BLaER1 treated with 17β-estradiol and CSF1 and Interleukin-3, amounts not matched to agents 10 nM and 100 nM (cell line): ENCODE measurements around the gene LPO.

Experiments
- H3K27ac ChIP-seq, 11 experiments: shearing (Covaris generic); formaldehyde crosslinking; 2 replicates each; pipeline ENCODE4 v1.8.1; 2022
- H3K27me3 ChIP-seq, 11 experiments: shearing (Covaris generic); formaldehyde crosslinking; 2 replicates each; pipeline ENCODE4 v1.8.1; 2022
- H3K36me3 ChIP-seq, 11 experiments: shearing (Covaris generic); formaldehyde crosslinking; 2 replicates each; pipeline ENCODE4 v1.8.1; 2022
- H3K4me1 ChIP-seq, 10 experiments: shearing (Covaris generic); formaldehyde crosslinking; 2 replicates each; pipeline ENCODE4 v1.8.1; 2022
- H3K4me2 ChIP-seq, 11 experiments: shearing (Covaris generic); formaldehyde crosslinking; 2 replicates each; pipeline ENCODE4 v1.8.1; 2022
- H3K4me3 ChIP-seq, 10 experiments: shearing (Covaris generic); formaldehyde crosslinking; 2 replicates each; pipeline ENCODE4 v1.8.1; 2022
- H3K9ac ChIP-seq, 11 experiments: shearing (Covaris generic); formaldehyde crosslinking; 2 replicates each; pipeline ENCODE4 v1.8.1; 2022
- H3K9me3 ChIP-seq, 11 experiments: shearing (Covaris generic); formaldehyde crosslinking; replicated peaks in 1 of 11; 2 replicates each; pipeline ENCODE4 v1.8.1; 2022
- H4K20me1 ChIP-seq, 11 experiments: shearing (Covaris generic); formaldehyde crosslinking; 2 replicates each; pipeline ENCODE4 v1.8.1; 2022
- Cebpa-rat ChIP-seq, 11 experiments: shearing (Covaris generic); IDR thresholded peaks; 2 replicates each; pipeline ENCODE4 v1.8.1; 2022

LPO gene

DNA sequence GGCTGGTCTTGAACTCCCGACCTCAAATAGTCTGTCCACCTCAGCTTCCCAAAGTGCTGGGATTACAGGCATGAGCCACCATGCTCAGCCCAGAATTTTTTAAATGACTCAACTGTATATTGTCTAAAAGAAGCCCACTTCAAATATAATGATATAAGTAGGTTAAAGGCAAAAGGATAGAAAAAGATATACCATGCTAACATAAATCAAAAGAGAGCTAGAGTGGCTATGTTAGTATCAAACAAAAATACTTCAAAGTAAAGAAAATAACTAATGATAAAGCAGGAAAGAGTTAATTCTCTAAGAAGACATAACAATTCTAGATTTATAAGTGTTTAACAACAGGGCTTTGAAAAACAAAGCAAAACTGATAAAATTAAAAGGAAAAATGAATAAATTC lies 55.6 kb downstream of the LPO start:
- H3K9me3 ChIP-seq: 0 out of 22 replicates have a peak, but pooled peaks cover 0 to 5% (median 0%) of the 10 kb centered on the region in 11 experiments
- no peak overlapping the region for H3K9ac ChIP-seq
- H4K20me1 ChIP-seq: no peaks in the 10 kb centered on the region
- H3K27me3 ChIP-seq: no peaks in the 10 kb centered on the region
- no peak overlapping the region for H3K27ac ChIP-seq
- no peak overlapping the region for H3K4me2 ChIP-seq
- H3K4me3 ChIP-seq: no peak overlapping the region
- H3K36me3 ChIP-seq: no peaks in the 10 kb centered on the region
- peaks cover 0 to 17% (median 10%) of the 10 kb centered on the region in 10 experiments; a peak in 14 of 20 replicates for H3K4me1 ChIP-seq
- no peak for TF ChIP-seq Cebpa-rat (IDR thresholded peaks at IDR 0.05)

DNA sequence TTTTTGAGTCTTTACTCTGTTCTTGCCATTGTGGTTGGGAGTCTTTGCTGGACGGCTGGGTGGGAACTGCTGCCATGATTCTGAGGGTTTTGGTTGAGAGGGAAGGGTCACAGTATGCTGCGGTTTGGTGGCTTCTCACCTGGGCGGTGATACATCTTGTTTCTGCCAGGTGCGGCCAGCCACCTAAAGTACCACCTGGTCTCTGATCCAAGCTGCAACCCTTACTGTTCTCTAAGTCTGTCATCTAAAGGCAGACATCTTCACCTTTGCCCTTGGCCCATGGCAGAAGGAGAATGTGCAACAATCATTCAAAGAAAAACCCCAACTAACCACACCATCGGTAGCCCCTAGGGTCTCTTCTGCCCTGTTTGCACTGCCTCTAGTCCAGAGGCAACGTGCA lies 62.0 kb downstream of the LPO start:
- no peak overlapping the region for H3K9ac ChIP-seq
- no peak overlapping the region for H3K4me2 ChIP-seq
- no peaks in the 10 kb centered on the region for H3K27me3 ChIP-seq
- H3K4me1 ChIP-seq: peaks cover 21 to 48% (median 31%) of the 10 kb centered on the region in 10 experiments
- H3K36me3 ChIP-seq: peaks cover 0 to 34% (median 22%) of the 10 kb centered on the region in 11 experiments; a peak in 17 of 22 replicates
- H3K4me3 ChIP-seq: no peak overlapping the region
- 0 out of 22 replicates have a peak overlapping the region, but pooled peaks of 1 of the 11 experiments have one; percentile 59 for H3K27ac ChIP-seq
- 0 out of 22 replicates have a peak, but pooled peaks cover 0 to 5% (median 0%) of the 10 kb centered on the region in 11 experiments for H3K9me3 ChIP-seq
- no peak for TF ChIP-seq Cebpa-rat (IDR thresholded peaks at IDR 0.05)
- no peaks in the 10 kb centered on the region for H4K20me1 ChIP-seq

GRCh38 chr17:58301504-58302150 lies 63.2 kb downstream of the LPO start:
- Histone ChIP-seq H3K9ac (peak overlapping the region in 1 of 11 experiments; percentile 34; a peak in 1 of 22 replicates), H3K36me3 (peaks cover 0 to 41% (median 26%) of the 10 kb centered on the region in 11 experiments; a peak in 17 of 22 replicates), H3K4me2 (peak overlapping the region in 3 of 11 experiments; percentile 11 to 75 (median 72); a peak in 2 of 22 replicates)

DNA sequence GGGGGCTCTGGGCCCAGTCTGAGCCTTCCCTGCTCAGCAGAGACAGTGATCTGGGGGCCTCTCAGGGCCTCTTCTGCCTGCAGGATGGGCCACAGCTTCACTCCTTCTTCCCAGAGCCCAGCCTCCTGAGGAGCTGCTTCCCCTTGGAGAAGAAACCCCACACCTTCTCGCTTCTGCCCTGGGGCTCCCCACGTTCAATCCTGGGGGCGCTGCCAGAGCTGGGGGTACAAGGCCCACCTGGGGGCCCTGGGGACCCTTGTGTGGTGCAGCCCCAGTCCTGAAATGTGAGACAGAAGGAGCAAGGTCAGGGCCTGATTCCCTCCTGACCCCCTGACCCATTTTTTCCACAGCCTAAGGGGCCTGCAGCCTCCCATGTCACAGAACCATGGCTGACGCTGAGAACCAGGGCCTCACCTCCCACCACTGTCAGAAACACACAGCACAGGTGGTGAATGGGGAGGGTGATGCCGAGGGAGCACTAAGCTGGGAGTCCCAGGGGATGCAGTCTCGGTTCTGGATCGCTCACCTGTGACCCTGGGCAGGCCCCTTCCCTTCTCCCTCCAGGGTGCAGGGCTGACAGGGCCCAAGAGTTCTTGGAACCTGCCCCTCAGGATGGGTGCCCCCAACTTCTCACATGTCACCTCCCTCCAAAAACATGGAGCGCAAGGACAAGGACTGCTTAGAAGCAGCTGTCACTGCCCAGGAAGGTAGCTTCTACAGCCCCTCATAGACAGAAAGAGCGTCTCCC lies 64.0 kb downstream of the LPO start:
- Histone ChIP-seq H3K4me1 (peaks cover 21 to 47% (median 31%) of the 10 kb centered on the region in 10 experiments), H3K9ac (peak overlapping the region in 6 of 11 experiments; percentile 1 to 49 (median 33); a peak in 7 of 22 replicates), H3K4me2 (peak overlapping the region in 9 of 11 experiments; percentile 42 to 75 (median 63); a peak in 18 of 22 replicates), H3K27me3 (no peaks in the 10 kb centered on the region), H3K9me3 (0 out of 22 replicates have a peak, but pooled peaks cover 0 to 5% (median 0%) of the 10 kb centered on the region in 11 experiments), H3K36me3 (peaks cover 0 to 49% (median 34%) of the 10 kb centered on the region in 11 experiments; a peak in 19 of 22 replicates), H3K4me3 (no peak overlapping the region), H3K27ac (peak overlapping the region in 6 of 11 experiments; percentile 47 to 73 (median 62); a peak in 11 of 22 replicates), H4K20me1 (no peaks in the 10 kb centered on the region)
- no peak for TF ChIP-seq Cebpa-rat (IDR thresholded peaks at IDR 0.05)

More at GRCh38 chr17:58301504-58302150, 63.2 kb downstream of the LPO start:
- H3K27ac ChIP-seq: peak overlapping the region in 6 of 11 experiments; percentile 26 to 73 (median 62); a peak in 7 of 22 replicates
- H4K20me1 ChIP-seq: no peaks in the 10 kb centered on the region
- 0 out of 22 replicates have a peak, but pooled peaks cover 0 to 5% (median 0%) of the 10 kb centered on the region in 11 experiments for H3K9me3 ChIP-seq
- TF ChIP-seq Cebpa-rat (IDR thresholded peaks at IDR 0.05): no peak
- H3K27me3 ChIP-seq: no peaks in the 10 kb centered on the region
- H3K4me1 ChIP-seq: peaks cover 21 to 50% (median 31%) of the 10 kb centered on the region in 10 experiments
- no peak overlapping the region for H3K4me3 ChIP-seq

DNA sequence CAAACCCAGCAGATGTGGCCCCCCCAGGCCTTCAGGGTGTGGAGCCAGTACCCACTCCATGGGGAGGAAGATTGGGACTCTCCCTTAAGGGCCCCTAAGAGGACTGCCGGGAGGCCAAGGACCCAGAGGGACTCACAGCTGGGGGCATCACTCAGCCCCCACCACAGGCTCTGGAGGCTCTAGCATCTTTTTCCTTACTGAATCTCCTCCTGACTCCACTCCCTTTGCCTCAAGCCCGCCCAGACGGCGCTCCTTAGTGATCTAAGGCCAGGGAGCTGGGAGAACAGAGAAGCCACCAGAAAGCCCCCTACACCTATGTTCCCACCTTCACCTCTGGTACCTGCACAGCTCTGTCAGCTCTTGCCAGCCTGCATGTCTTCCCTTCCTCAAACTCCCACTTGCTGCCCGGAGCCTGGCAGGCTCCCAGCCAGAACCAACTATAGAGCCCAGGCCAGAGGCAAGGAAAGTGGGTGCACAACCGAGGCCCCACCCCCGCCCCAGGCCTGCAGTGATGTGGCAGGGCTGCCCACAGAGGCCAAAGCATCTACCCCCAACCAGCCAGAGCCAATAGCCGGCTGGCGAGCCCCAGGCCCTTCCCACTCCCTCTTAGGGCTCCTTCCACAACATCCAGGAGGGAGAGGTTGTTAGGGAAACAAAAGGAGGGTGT lies 64.7 kb downstream of the LPO start:
- H3K4me1 ChIP-seq: peaks cover 21 to 47% (median 31%) of the 10 kb centered on the region in 10 experiments
- H3K27ac ChIP-seq: peak overlapping the region in 9 of 11 experiments; percentile 20 to 73 (median 56); a peak in 16 of 22 replicates
- H3K36me3 ChIP-seq: peaks cover 0 to 56% (median 41%) of the 10 kb centered on the region in 11 experiments; a peak in 19 of 22 replicates
- no peaks in the 10 kb centered on the region for H3K27me3 ChIP-seq
- 0 out of 22 replicates have a peak, but pooled peaks cover 0 to under 1% (median 0%) of the 10 kb centered on the region in 11 experiments for H4K20me1 ChIP-seq
- peak overlapping the region; percentile 9 to 75 (median 60); a peak in 21 of 22 replicates for H3K4me2 ChIP-seq
- peak overlapping the region in 8 of 11 experiments; percentile 1 to 49 (median 33); a peak in 13 of 22 replicates for H3K9ac ChIP-seq
- H3K4me3 ChIP-seq: no peak overlapping the region; a peak in 1 of 20 replicates
- H3K9me3 ChIP-seq: 0 out of 22 replicates have a peak, but pooled peaks cover 0 to 5% (median 0%) of the 10 kb centered on the region in 11 experiments
- TF ChIP-seq Cebpa-rat (IDR thresholded peaks at IDR 0.05): no peak

DNA sequence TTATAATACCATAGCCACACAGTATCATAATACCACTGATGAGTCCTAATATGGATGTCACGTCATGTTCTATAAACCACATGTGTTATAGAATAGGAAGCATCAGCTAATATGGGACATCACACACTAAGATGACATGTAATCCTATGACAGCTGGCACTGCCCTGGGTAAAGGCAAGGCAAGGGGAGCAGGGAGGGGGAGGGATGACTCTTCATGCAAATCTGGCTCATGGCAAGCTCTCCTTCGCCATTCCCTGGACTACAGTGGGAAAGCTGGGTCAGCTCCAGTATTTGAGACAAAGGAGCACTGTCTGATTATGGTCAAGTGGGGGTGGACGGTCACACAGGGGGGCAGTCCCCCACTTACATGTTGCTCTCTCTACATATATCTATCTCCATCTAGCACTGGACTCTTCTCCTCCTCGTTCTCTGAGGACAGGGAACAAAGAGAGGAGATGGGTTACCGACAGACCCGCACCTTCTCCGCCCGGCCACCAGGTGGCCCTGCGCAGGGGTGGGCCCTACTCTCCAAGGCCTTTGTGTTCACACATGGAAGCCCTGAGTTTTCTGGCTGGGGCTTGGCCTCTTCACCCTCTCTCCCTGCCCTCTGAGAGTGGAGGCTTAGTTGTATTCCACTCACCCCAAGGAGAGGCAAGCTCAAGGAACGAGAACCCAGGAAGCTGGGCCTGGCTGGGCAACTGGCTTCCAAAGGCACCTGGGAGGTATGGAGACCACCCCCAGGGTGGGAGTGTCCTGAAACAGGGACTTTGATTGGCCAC lies 65.8 kb downstream of the LPO start:
- H3K4me2 ChIP-seq: peak overlapping the region; percentile 39 to 75 (median 60)
- H3K27me3 ChIP-seq: no peaks in the 10 kb centered on the region
- H3K9me3 ChIP-seq: no peaks in the 10 kb centered on the region
- peaks cover 0 to 11% (median 0%) of the 10 kb centered on the region in 11 experiments; a peak in 1 of 22 replicates for H4K20me1 ChIP-seq
- peaks cover 21 to 47% (median 31%) of the 10 kb centered on the region in 10 experiments for H3K4me1 ChIP-seq
- peak overlapping the region in 7 of 11 experiments; percentile 1 to 49 (median 25); a peak in 6 of 22 replicates for H3K9ac ChIP-seq
- H3K36me3 ChIP-seq: peaks cover 0 to 67% (median 52%) of the 10 kb centered on the region in 11 experiments; a peak in 20 of 22 replicates
- peak overlapping the region in 7 of 11 experiments; percentile 47 to 73 (median 62); a peak in 15 of 22 replicates for H3K27ac ChIP-seq
- H3K4me3 ChIP-seq: no peak overlapping the region
- TF ChIP-seq Cebpa-rat (IDR thresholded peaks at IDR 0.05): no peak

- Histone ChIP-seq H3K4me2 (peak overlapping the region; percentile 39 to 75 (median 60); a peak in 18 of 22 replicates), H3K36me3 (peaks cover 0 to 74% (median 57%) of the 10 kb centered on the region in 11 experiments; a peak in 20 of 22 replicates), H4K20me1 (peaks cover 0 to 11% (median 0%) of the 10 kb centered on the region in 11 experiments; a peak in 1 of 22 replicates), H3K9me3 (no peaks in the 10 kb centered on the region), H3K4me3 (no peak overlapping the region), H3K4me1 (peaks cover 21 to 55% (median 31%) of the 10 kb centered on the region in 10 experiments), H3K27me3 (no peaks in the 10 kb centered on the region), H3K27ac (peak overlapping the region in 7 of 11 experiments; percentile 47 to 73 (median 62); a peak in 14 of 22 replicates), H3K9ac (peak overlapping the region in 6 of 11 experiments; percentile 1 to 49 (median 30); a peak in 4 of 22 replicates)
- TF ChIP-seq Cebpa-rat (IDR thresholded peaks at IDR 0.05): no peak
Observed at GRCh38 chr17:58304750-58305486, 66.5 kb downstream of the LPO start.
